HG02763 (cell line): ENCODE measurements around the gene TAGLN3.

ENCODE experiments used
- ATAC-seq: cut with Tn5 transposase; IDR thresholded peaks from one replicate; pipeline ENCODE4 v1.9.1; 2021; ENCODE audit warnings: mild to moderate bottlenecking, moderate library complexity; ENCODE audit not compliant: unreplicated experiment

Gene TAGLN3

DNA sequence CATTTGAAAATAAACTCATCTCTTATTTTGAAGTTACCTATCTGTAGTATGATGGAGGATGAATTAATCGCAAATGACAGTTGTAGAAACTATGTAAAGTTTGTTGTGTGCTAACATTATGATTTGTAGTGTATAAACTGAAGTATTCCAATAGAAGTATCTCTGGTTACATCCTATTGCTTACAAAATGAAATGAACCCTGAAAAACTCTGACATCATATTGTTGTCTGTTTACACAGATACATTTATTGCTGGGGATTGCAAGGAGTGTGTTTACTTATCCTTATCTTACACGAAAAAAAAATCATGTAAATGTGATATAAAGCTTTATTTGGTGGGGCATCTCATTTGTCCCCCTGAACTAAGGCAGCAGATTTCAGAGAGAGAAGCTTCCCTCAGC is 22.5 kb upstream of the TAGLN3 start:
- ATAC-seq, result no peak

- ATAC-seq, result peak; percentile 97
Measured at GRCh38 chr3:111978583-111979433, 19.9 kb upstream of the TAGLN3 start, which contains the start of gene ABHD10. TSS of gene ABHD10 (plus strand) at chr3:111979026. CDS start at chr3:111979062, 36 bp downstream.

GRCh38 chr3:111979434-111980038 is 19.2 kb upstream of the TAGLN3 start:
- ATAC-seq, result peak; percentile 31

GRCh38 chr3:111980716-111981456 is 17.8 kb upstream of the TAGLN3 start:
- no peak for ATAC-seq

- no peak for ATAC-seq
Measured at GRCh38 chr3:111981457-111981763, 17.3 kb upstream of the TAGLN3 start.

DNA sequence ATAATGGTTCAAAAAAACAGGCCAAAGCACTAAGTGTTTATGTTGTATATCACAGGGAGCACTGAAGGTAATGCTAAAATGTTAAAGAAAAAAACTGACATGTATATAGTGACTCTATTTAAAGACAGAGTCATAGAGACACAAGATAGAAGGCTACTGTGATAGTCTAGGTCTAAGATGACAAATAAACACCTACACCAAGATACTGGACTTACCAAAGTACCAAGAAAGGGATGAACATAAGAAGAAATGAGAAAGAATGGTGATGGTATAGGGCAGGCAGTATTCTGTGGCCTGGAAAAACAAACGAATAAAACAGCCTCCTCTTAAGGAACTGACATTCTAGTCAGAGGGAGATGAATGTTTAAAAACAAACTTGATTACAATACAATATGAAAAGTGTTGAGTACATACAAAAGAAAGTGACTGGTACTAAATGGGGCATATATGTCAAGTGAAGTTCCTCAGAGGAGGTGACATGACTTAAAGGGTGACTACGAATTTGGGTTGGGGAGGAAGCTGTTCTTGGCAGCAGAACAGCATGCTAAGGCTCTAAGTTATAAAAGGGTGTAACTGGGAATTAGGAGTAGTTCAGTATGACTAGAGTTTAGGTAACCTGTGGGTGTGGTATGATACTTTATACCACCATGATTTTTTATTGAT is 14.0 kb upstream of the TAGLN3 start:
- no peak for ATAC-seq

DNA sequence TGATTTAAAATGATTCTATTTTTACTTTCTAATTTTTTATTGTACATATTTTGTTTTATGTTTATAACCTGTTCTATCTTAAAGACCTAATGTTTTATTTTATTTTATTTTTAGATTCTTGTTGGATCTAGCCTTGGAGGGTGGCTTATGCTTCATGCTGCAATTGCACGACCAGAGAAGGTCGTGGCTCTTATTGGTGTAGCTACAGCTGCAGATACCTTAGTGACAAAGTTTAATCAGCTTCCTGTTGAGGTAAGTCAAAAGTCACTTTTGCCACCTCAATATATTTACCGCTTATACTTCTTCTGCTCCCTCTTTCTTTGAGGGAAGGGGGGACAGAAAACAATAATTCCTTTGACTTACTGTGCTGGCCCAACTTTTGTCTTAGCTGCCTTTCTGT is 11.9 kb upstream of the TAGLN3 start:
- ATAC-seq, result no peak

DNA sequence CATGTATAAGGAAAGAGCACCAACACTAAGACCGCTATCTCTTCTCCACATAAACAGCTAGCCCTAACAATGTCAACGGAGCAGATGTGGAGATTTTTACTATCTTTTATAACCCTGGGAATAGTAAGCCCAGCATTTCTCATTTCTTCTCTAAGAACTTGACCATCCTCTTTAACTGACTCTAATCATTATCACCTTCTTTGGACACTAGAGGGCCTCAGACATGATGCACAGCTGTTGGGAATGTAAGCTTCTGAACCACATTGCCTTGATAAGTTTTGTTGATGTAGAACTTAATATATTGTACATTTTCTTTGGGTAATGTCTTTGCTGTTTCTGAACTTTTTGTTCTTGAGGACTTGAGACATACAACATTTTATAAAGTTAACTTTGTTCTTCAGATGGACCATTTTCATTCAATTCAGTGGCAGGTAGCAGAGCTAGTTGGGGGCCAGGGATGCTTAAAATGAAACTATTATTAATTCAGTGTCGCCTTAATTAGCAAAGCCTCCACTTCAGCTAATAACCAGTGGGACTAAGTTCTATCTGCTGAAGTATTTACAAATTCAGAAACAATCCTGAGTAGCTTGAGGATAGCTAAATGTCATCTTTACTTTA is 9.6 kb upstream of the TAGLN3 start:
- peak; percentile 82 for ATAC-seq

GRCh38 chr3:111993038-111993437 is 5.7 kb upstream of the TAGLN3 start:
- ATAC-seq, result no peak

DNA sequence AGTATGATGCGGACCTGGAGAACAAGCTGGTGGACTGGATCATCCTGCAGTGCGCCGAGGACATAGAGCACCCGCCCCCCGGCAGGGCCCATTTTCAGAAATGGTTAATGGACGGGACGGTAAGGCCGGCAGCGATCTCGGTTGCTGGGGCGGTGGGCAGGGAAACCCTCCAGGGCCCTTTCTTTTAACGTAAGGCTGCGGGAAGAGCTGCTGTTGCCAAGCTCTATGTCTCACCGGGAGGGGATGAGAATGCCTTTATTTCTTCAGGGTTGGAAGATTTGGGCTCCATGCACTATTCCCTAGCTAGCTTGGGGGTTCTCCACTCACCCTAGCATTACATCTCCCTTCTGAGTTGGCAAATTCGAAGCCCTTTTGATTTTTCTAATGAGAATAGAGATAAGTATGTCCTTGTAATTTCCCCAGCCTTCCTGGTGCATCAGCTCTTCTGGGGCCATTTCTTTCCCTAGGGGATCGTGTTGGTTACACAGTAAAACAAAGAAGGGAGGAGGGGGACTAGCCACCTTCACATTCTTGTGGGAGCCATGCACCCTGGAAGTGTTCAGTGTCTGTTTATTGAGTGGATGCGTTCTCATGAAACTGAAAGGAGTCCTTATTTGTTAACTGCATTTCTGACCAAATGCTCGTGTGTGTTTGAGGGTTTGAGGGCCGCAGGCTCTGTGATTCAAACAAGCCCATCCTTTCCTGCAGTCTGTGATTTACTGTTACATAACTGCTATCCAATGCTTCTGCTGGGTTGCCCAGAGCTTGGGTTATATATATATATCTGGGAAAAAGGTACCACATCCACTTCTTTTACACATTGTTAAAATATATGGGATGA is 982 bp downstream of the TAGLN3 start:
- no peak for ATAC-seq

GRCh38 chr3:112000367-112000771 is 1.6 kb downstream of the TAGLN3 start:
- ATAC-seq, result no peak

GRCh38 chr3:112000966-112001365 is 2.2 kb downstream of the TAGLN3 start:
- no peak for ATAC-seq

DNA sequence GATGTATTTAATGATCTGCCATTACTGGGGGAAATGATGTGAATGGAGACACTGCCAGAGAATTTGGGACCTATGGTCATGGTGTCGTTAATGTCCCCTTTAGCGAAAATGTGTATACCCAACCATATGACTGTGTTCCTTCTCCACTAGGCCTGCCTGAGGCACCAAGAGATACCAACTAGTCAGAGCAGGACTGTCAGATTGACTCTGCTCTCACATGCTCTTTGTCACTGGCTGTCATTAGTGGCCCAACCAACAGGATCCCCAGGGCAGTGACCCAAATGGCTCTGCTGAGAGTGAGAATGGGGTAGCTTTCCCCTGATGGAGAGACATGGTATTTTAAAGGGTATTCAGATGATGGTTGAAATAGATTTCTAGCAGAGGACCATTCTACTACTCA is 2.8 kb downstream of the TAGLN3 start:
- no peak for ATAC-seq

DNA sequence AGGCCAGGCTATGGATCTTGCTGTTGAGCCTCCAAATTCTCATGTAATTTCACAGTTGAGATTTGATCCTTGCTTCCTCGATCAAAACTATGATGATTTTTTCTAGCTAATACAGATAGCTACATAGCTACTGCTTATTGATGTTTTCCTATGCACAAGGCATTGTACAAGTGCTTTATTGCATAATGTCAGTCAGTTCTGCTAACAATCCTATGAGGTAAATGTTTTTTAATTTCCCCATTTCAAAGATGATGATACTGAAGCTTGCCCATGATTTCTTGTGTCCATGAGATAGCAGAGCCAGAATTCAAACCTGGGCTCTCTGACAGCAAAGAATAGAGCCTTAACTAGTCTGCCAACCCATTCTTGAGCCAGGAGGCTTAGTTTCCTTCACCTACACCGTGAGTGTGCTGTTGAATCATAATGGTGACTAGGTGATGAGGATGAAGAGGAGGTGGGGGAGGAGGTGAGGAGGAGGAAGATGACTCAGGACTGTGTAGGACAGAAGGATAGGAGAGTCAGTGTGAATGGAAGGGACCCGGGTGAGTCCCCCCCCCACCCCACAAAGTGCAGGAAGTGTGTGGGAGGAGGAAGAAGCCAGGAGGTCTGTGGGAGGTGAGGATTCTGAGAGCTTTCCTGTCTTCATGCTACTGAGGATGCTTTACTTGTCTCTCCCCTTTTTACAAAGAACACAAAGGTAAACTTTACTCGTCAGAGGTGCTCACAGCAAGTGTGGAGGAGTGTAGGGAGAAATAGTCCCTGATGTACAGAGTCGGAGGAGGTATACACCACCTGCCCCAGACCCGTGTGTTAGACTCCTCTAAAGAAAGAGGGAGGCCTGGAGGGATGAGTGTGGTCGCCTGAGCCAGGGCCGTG is 3.6 kb downstream of the TAGLN3 start:
- no peak for ATAC-seq

DNA sequence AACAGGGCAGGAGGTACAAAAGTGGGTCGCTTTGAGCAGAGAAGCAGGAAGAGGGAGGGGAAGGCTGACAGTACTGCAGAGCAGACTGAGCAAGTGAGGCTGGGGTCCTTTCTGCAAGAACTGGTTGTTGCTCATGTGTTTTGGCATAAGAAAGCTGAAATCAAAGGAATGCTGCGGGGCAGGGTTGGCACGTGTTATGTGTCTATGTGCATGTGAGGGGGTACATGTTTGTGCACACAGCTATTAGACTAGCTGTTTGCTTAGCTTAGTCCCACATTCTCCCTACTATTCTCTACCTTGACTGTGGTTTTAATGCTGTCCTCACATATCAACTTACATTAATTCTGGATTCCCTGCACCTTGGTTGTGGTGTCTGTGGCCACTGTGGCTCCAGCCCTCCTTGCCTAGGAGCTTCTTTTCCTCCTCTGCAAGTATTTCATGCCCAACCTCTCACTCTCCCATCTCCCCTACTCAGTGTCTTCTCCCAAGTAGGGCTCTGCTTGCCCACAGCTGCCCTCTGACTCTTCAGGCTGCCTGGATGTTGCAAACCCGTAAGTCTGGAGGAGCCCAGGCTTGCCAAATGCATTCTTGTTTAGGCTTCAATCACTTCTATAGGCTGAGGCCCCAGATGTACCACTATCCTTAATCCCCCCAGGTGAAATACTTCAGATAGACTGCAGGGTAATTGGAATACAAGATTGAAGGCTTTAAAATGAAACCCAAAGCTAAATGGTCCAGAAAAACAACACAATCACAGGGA is 4.8 kb downstream of the TAGLN3 start:
- ATAC-seq, result no peak

- ATAC-seq, result no peak
Measured at GRCh38 chr3:112004187-112004586, 5.5 kb downstream of the TAGLN3 start.

- ATAC-seq, result no peak
Measured at GRCh38 chr3:112004669-112005068, 5.9 kb downstream of the TAGLN3 start.

GRCh38 chr3:112005091-112005672 is 6.5 kb downstream of the TAGLN3 start:
- no peak for ATAC-seq
